ENCODE results near the gene MSX2. TPM values are rescaled to one million over a fixed set of nuclear protein-coding genes. Genes with fewer than 3 reads are reported as not detected.
"Not testable (repeated sequence)": the region's sequence is repeated elsewhere in the genome, so short reads cannot be mapped to it uniquely, and the experiment has no call there.

MSX2 gene
- total and polyA plus RNA-seq, 2 donors (not counting 1 experiment from before 2014, with no cell fraction given) = not detected

DNA sequence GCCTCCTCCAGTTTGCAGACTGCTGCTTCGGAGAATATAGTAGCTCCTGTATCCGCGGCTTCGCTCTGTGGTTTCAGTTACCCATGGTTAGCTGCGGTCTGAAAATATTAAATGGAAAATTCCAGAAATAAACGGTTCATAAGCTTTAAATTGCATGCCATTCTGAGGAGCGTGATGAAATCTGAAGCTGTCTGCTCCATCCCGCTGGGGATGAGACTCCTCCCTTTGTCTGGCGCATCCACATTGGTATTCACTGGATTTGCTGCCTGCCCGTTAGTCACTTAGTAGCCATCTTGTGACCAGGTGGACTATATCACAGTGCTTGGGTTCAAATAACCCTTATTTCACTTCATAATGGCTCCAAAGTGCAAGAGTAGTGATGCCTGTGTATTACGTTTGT is 36.3 kb downstream of the MSX2 start:
- 94% methylated on average over 9 of the region's 11 CpGs for WGBS (ENCODE audit: insufficient coverage)
- Histone ChIP-seq H3K4me2 (replicated peaks; ENCODE audit: low read depth, low read length, poor library complexity, severe bottlenecking) (no peak overlapping the region), H2AFZ (ENCODE audit: insufficient read depth, low read depth, low read length, poor library complexity, severe bottlenecking) (no peak overlapping the region), H3K4me3 (ENCODE audit: control extremely low read depth in 1 of 5, extremely low read depth in 1 of 5, insufficient read depth in 1 of 5, low read depth in 2 of 5, low read length in 4 of 5) (no peak overlapping the region), H3K9ac (ENCODE audit: low read length) (no peak overlapping the region), H3K9me3 (ENCODE audit: control extremely low read depth in 1 of 3, control insufficient read depth in 2 of 3, insufficient read depth in 1 of 3, low read length in 2 of 3) (peaks cover 0 to 15% (median 0%) of the 10 kb centered on the region in 3 donors), H3K27ac (ENCODE audit: low read length in 2 of 2) (no peak overlapping the region), H3K36me3 (replicated peaks in 1 of 2; ENCODE audit: control extremely low read depth in 1 of 2, control insufficient read depth in 1 of 2, extremely low read depth in 1 of 2, insufficient read depth in 2 of 2, low read length in 1 of 2) (no peaks in the 10 kb centered on the region), H4K20me1 (ENCODE audit: control insufficient read depth, insufficient read depth, low read length, poor library complexity, severe bottlenecking) (no peaks in the 10 kb centered on the region), H3K79me2 (ENCODE audit: control insufficient read depth, insufficient read depth, low read length) (no peaks in the 10 kb centered on the region), H3K27me3 (replicated peaks in 1 of 4; ENCODE audit: control extremely low read depth in 1 of 4, control insufficient read depth in 3 of 4, insufficient read depth in 4 of 4, low read length in 3 of 4) (no peaks in the 10 kb centered on the region), H3K4me1 (ENCODE audit: control insufficient read depth in 2 of 2, insufficient read depth in 2 of 2, low read length in 2 of 2) (no peaks in the 10 kb centered on the region)
- Mint-ChIP-seq H3K27ac (no peak overlapping the region), H3K4me1 (no peaks in the 10 kb centered on the region), H3K27me3 (no peaks in the 10 kb centered on the region), H3K4me3 (no peak overlapping the region), H3K9me3 (ENCODE audit: insufficient read depth) (no peaks in the 10 kb centered on the region)
- no peak for ATAC-seq (ENCODE audit: low read depth)
- ChIA-PET POLR2A (no interaction called here), CTCF (no interaction called here)
- intact Hi-C loops (cut with micrococcal nuclease) = no loop called here
- DNase-seq = no peak
- TF ChIP-seq, protein P1, sequence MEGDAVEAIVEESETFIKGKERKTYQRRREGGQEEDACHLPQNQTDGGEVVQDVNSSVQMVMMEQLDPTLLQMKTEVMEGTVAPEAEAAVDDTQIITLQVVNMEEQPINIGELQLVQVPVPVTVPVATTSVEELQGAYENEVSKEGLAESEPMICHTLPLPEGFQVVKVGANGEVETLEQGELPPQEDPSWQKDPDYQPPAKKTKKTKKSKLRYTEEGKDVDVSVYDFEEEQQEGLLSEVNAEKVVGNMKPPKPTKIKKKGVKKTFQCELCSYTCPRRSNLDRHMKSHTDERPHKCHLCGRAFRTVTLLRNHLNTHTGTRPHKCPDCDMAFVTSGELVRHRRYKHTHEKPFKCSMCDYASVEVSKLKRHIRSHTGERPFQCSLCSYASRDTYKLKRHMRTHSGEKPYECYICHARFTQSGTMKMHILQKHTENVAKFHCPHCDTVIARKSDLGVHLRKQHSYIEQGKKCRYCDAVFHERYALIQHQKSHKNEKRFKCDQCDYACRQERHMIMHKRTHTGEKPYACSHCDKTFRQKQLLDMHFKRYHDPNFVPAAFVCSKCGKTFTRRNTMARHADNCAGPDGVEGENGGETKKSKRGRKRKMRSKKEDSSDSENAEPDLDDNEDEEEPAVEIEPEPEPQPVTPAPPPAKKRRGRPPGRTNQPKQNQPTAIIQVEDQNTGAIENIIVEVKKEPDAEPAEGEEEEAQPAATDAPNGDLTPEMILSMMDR (IDR thresholded peaks at IDR 0.05) = no peak
- TF ChIP-seq EZH2 (IDR thresholded peaks at IDR 0.05; ENCODE audit: borderline replicate concordance, insufficient read depth, low read depth, low read length, poor library complexity, severe bottlenecking) = no peak

DNA sequence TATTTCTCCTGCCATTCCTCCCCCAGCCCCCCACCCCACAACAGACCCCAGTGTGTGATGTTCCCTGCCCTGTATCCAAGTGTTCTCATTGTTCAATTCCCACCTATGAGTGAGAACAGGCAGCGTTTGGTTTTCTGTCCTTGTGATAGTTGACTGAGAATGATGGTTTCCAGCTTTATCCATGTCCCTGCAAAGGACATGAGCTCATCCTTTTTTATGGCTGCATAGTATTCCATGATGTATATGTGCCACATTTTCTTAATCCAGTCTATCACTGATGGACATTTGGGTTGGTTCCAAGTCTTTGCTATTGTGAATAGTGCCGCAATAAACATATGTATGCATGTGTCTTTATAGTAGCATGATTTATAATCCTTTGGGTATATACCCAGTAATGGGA is 37.0 kb downstream of the MSX2 start:
- WGBS (ENCODE audit: insufficient coverage) = no CpG with 5 or more reads among the region's 2 CpGs

More for the DNA sequence above, 37.0 kb downstream of the MSX2 start:
- H3K4me3 Mint-ChIP-seq; POLR2A ChIA-PET; H3K27ac Mint-ChIP-seq; DNase-seq; H4K20me1 ChIP-seq (ENCODE audit: control insufficient read depth, insufficient read depth, low read length, poor library complexity, severe bottlenecking); H3K9ac ChIP-seq (ENCODE audit: low read length); H2AFZ ChIP-seq (ENCODE audit: insufficient read depth, low read depth, low read length, poor library complexity, severe bottlenecking); H3K27me3 Mint-ChIP-seq; H3K4me1 ChIP-seq (ENCODE audit: control insufficient read depth in 2 of 2, insufficient read depth in 2 of 2, low read length in 2 of 2); H3K36me3 ChIP-seq (replicated peaks in 1 of 2; ENCODE audit: control extremely low read depth in 1 of 2, control insufficient read depth in 1 of 2, extremely low read depth in 1 of 2, insufficient read depth in 2 of 2, low read length in 1 of 2); H3K4me1 Mint-ChIP-seq; CTCF ChIA-PET; H3K9me3 Mint-ChIP-seq (ENCODE audit: insufficient read depth); intact Hi-C loops (cut with micrococcal nuclease); H3K4me2 ChIP-seq (replicated peaks; ENCODE audit: low read depth, low read length, poor library complexity, severe bottlenecking); H3K79me2 ChIP-seq (ENCODE audit: control insufficient read depth, insufficient read depth, low read length); H3K27me3 ChIP-seq (replicated peaks in 1 of 4; ENCODE audit: control extremely low read depth in 1 of 4, control insufficient read depth in 3 of 4, insufficient read depth in 4 of 4, low read length in 3 of 4); ATAC-seq (ENCODE audit: low read depth); H3K27ac ChIP-seq (ENCODE audit: low read length in 2 of 2); H3K4me3 ChIP-seq (ENCODE audit: control extremely low read depth in 1 of 5, extremely low read depth in 1 of 5, insufficient read depth in 1 of 5, low read depth in 2 of 5, low read length in 4 of 5): not testable (repeated sequence)
- H3K9me3 ChIP-seq (ENCODE audit: control extremely low read depth in 1 of 3, control insufficient read depth in 2 of 3, insufficient read depth in 1 of 3, low read length in 2 of 3) = peaks cover 0 to 17% (median 0%) of the 10 kb centered on the region in 3 donors
